Keratinocyte (primary cell): ENCODE results near the gene TEX36. TPM values are rescaled to one million over a fixed set of nuclear protein-coding genes. Genes with fewer than 3 reads are reported as not detected.

Experiments
- DNase-seq: peaks from one replicate; pipeline ENCODE4 v3.0.0-alpha.2; 2011; ENCODE audit warnings: low read depth, missing footprints, low spot score
- FAIRE-seq: peaks from 2 replicates; lab custom pipeline; 2011; peaks lifted over from hg19 to GRCh38; lab: Jason Lieb, UNC
- H2AFZ ChIP-seq: 2 replicates; pipeline ENCODE4 v1.6.0; 2012; ENCODE audit warnings: low read length, control low read depth, inconsistent platforms; ENCODE audit not compliant: control insufficient read depth
- H3K27ac ChIP-seq: 2 replicates; pipeline ENCODE4 v1.5.1; 2011; ENCODE audit warnings: low read length; ENCODE audit not compliant: control insufficient read depth, insufficient read depth
- H3K27me3 ChIP-seq: 3 replicates; pipeline ENCODE4 v1.6.0; 2011; ENCODE audit warnings: low read length; ENCODE audit not compliant: control insufficient read depth, insufficient read depth; ENCODE audit errors: extremely low read depth
- H3K36me3 ChIP-seq, 2 experiments: 2 replicates in 1 of 2; 3 replicates in 1 of 2; pipeline ENCODE4 v1.5.1; 2011; ENCODE audit warnings: low read length in 2 of 2, mild to moderate bottlenecking in 1 of 2; ENCODE audit not compliant: control insufficient read depth in 2 of 2, insufficient read depth in 2 of 2; ENCODE audit errors: extremely low read depth in 1 of 2
- H3K4me1 ChIP-seq: 3 replicates; pipeline ENCODE4 v1.5.1; 2011; ENCODE audit warnings: low read length; ENCODE audit not compliant: control insufficient read depth, insufficient read depth; ENCODE audit errors: extremely low read depth
- H3K4me2 ChIP-seq: 3 replicates; pipeline ENCODE4 v1.6.0; 2011; ENCODE audit warnings: low read depth, low read length; ENCODE audit not compliant: control insufficient read depth, insufficient read depth; ENCODE audit errors: extremely low read depth
- H3K4me3 ChIP-seq, 3 experiments: fragments of 200-600 bp in 1 of 3; sonication (generic) in 1 of 3; 2 replicates in 2 of 3; 3 replicates in 1 of 3; pipeline ENCODE4 v1.5.1; 2011 to 2016; ENCODE audit warnings: low read length in 3 of 3, mild to moderate bottlenecking in 3 of 3, control low read depth in 2 of 3, inconsistent platforms in 1 of 3, low read depth in 1 of 3, mixed read lengths in 1 of 3, mixed run types in 1 of 3, moderate library complexity in 1 of 3; ENCODE audit not compliant: control insufficient read depth in 2 of 3, insufficient read depth in 2 of 3; ENCODE audit errors: extremely low read depth in 1 of 3
- H3K79me2 ChIP-seq: 2 replicates; pipeline ENCODE4 v1.6.0; 2012; ENCODE audit warnings: low read length; ENCODE audit not compliant: control insufficient read depth, insufficient read depth
- H3K9ac ChIP-seq: 3 replicates; pipeline ENCODE4 v1.6.0; 2011; ENCODE audit warnings: low read length; ENCODE audit not compliant: control insufficient read depth, insufficient read depth; ENCODE audit errors: extremely low read depth
- H3K9me1 ChIP-seq: 3 replicates; pipeline ENCODE4 v1.6.0; 2011; ENCODE audit warnings: low read length; ENCODE audit not compliant: control insufficient read depth, insufficient read depth; ENCODE audit errors: extremely low read depth
- H3K9me3 ChIP-seq: 2 replicates; pipeline ENCODE4 v1.5.1; 2012; ENCODE audit warnings: low read depth, low read length; ENCODE audit not compliant: control insufficient read depth
- H4K20me1 ChIP-seq: 3 replicates; pipeline ENCODE4 v1.6.0; 2011; ENCODE audit warnings: low read length; ENCODE audit not compliant: control insufficient read depth, insufficient read depth; ENCODE audit errors: extremely low read depth
- EZH2 ChIP-seq: IDR thresholded peaks from one replicate; pipeline ENCODE4 v1.6.1; 2012; ENCODE audit warnings: inconsistent platforms, mild to moderate bottlenecking, low read length, moderate library complexity
- dilution Hi-C: fragments of 300-500 bp; cut with MboI; formaldehyde crosslinking; loops from one replicate; pipeline ENCODE4 v1.7.0; 2020; ENCODE audit warnings: low sequenced_read_pairs; ENCODE audit not compliant: extremely low pct_ligation_motif_present
- polyA plus RNA-seq, 5 experiments: library from polyadenylated mRNA; depleted of rRNA in 3 of 5; stranded (reverse) in 3 of 5; stranded (forward) in 1 of 5; unstranded in 1 of 5; fragments of >200 nt; gene quantifications; 1 replicate in 1 of 5; 2 replicates in 3 of 5; 3 replicates in 1 of 5; pipeline versions ENCODE4 v1.2.1 to v1.2.3, GENCODE V29; 2011 to 2012; ENCODE audit warnings: missing spikeins in 2 of 5, low read depth in 1 of 5, low replicate concordance in 1 of 5
- TF ChIP-seq, protein P1 (sequence below), 3 experiments: IDR thresholded peaks in 1 of 3; conservative IDR thresholded peaks in 1 of 3; optimal IDR thresholded peaks in 1 of 3; 2 replicates in 2 of 3; 3 replicates in 1 of 3; pipeline versions ENCODE3 to v1.5.1; 2011; ENCODE audit warnings: low read length in 3 of 3, mild to moderate bottlenecking in 3 of 3, moderate library complexity in 2 of 3, control low read depth in 1 of 3, inconsistent platforms in 1 of 3; ENCODE audit not compliant: insufficient read depth in 2 of 3; ENCODE audit errors: extremely low read depth in 1 of 3

Gene TEX36
- polyA plus RNA-seq, 1 donor (not counting 4 experiments of a cell fraction or from before 2014, with no cell fraction given) = not detected

DNA sequence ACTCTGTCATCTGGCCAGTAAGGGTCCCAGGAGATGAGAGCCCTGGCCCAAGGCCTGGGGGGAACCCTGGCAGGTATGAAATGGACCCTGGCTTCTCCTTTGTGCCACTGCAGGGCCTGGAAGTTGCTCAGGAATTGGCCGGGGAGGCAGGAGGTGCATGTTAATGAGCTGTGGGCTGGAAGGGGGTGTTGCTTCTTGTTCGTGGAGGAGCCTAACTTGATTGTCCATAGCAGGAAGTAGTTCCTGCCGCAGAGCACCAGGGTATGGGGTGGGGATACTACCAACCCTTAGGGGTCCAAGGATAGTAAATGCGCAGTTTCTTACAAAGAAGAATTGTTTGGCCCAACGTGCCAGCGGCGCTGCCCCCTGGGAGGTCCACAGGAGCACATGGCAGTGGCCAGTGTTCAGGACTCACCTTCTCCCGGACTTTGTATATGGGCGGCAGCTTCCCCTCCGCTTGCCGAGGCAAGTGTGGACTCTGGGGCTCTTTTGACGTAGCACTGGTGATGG is 21.5 kb downstream of the TEX36 start:
- Histone ChIP-seq H3K4me3 (no peak overlapping the region), H3K9me3 (no peaks in the 10 kb centered on the region), H3K9me1 (no peaks in the 10 kb centered on the region), H3K27ac (no peak overlapping the region), H3K36me3 (no peaks in the 10 kb centered on the region), H4K20me1 (no peaks in the 10 kb centered on the region), H2AFZ (no peak overlapping the region), H3K27me3 (no peaks in the 10 kb centered on the region), H3K4me2 (no peak overlapping the region), H3K4me1 (peaks cover 11% of the 10 kb centered on the region), H3K79me2 (no peaks in the 10 kb centered on the region), H3K9ac (no peak overlapping the region)
- DNase-seq (no peak), FAIRE-seq (no peak)
- dilution Hi-C loops = no loop called here
- TF ChIP-seq EZH2 = no peak
- TF ChIP-seq, protein P1, sequence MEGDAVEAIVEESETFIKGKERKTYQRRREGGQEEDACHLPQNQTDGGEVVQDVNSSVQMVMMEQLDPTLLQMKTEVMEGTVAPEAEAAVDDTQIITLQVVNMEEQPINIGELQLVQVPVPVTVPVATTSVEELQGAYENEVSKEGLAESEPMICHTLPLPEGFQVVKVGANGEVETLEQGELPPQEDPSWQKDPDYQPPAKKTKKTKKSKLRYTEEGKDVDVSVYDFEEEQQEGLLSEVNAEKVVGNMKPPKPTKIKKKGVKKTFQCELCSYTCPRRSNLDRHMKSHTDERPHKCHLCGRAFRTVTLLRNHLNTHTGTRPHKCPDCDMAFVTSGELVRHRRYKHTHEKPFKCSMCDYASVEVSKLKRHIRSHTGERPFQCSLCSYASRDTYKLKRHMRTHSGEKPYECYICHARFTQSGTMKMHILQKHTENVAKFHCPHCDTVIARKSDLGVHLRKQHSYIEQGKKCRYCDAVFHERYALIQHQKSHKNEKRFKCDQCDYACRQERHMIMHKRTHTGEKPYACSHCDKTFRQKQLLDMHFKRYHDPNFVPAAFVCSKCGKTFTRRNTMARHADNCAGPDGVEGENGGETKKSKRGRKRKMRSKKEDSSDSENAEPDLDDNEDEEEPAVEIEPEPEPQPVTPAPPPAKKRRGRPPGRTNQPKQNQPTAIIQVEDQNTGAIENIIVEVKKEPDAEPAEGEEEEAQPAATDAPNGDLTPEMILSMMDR (optimal IDR thresholded peaks at IDR 0.05 in 1 of 3, IDR thresholded peaks at IDR 0.05 in 1 of 3, conservative IDR thresholded peaks at IDR 0.05 in 1 of 3; ENCODE audit: extremely low read depth in 1 of 3, insufficient read depth in 2 of 3, low read length in 3 of 3) = no peak

DNA sequence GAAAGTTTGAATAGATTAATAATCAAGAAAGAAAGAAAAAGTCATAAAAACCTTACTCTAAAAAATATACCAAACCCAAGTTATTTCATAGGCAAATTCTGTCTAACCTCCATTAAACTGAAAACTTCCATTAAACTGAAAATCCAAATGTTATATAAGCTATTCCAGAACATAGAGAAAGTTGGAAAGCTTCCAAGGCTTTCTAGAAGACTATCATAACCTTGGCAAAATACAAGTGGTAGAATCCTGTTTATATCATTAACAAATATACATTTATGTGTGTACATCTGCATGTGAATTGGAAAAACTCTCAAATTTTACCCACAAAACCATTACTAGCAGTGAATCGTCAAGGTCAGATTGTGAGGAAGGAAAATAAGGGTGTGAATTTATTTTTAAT is 23.9 kb downstream of the TEX36 start:
- H3K36me3 ChIP-seq = no peaks in the 10 kb centered on the region
- DNase-seq (no peak), FAIRE-seq (no peak)
- no peaks in the 10 kb centered on the region for H3K9me1 ChIP-seq
- no peak overlapping the region for H3K4me3 ChIP-seq
- dilution Hi-C loops = no loop called here
- H3K27me3 ChIP-seq = no peaks in the 10 kb centered on the region
- no peaks in the 10 kb centered on the region for H3K79me2 ChIP-seq
- H4K20me1 ChIP-seq = no peaks in the 10 kb centered on the region
- peaks cover 11% of the 10 kb centered on the region for H3K4me1 ChIP-seq
- no peak overlapping the region for H2AFZ ChIP-seq
- no peaks in the 10 kb centered on the region for H3K9me3 ChIP-seq
- H3K4me2 ChIP-seq = no peak overlapping the region
- TF ChIP-seq, protein P1 (optimal IDR thresholded peaks at IDR 0.05 in 1 of 3, IDR thresholded peaks at IDR 0.05 in 1 of 3, conservative IDR thresholded peaks at IDR 0.05 in 1 of 3; ENCODE audit: extremely low read depth in 1 of 3, insufficient read depth in 2 of 3, low read length in 3 of 3) = no peak
- TF ChIP-seq EZH2 = no peak
- no peak overlapping the region for H3K9ac ChIP-seq
- no peak overlapping the region for H3K27ac ChIP-seq
